SK-N-SH (cell line): Measurements from ENCODE around the gene CITED1. TPM values are rescaled to one million over a fixed set of nuclear protein-coding genes. Genes with fewer than 3 reads are reported as not detected.
A peak's percentile ranks its signal among the peaks of the same experiment; 100 is the strongest.

Experiments used
- CTCF ChIA-PET: fragments of 300-600, 350-600 bp; formaldehyde crosslinking; extraction: SDS; loops from one replicate; lab custom pipeline; 2021; lab: Yijun Ruan, JAX
- POLR2A ChIA-PET: fragments of 350-600 bp; sonication (Branson Sonifier 250); formaldehyde crosslinking; extraction: SDS; loops from one replicate; lab custom pipeline; 2020; ENCODE audit warnings: antibody characterized with exemption, inconsistent platforms; lab: Yijun Ruan, JAX
- DNase-seq: peaks from one replicate; pipeline ENCODE4 v3.0.0; 2012
- H2AFZ ChIP-seq: fragments of 200-600 bp; sonication (generic); 2 replicates; pipeline ENCODE4 v1.8.1; 2016; ENCODE audit warnings: antibody characterized with exemption, mild to moderate bottlenecking, low read depth
- H3F3A ChIP-seq: fragments of 200-600 bp; sonication (generic); replicated peaks from 2 replicates; pipeline ENCODE3; 2016; ENCODE audit warnings: antibody characterized with exemption, mild to moderate bottlenecking; ENCODE audit not compliant: insufficient read depth
- H3K27ac ChIP-seq, 2 experiments: fragments of 200-500 bp in 1 of 2; fragments of 200-600 bp in 1 of 2; sonication (Bioruptor generic) in 1 of 2; sonication (generic), shearing (Covaris generic) in 1 of 2; 2 replicates each; pipeline versions ENCODE4 v1.5.1 to v1.6.1; 2014 to 2016; ENCODE audit warnings: low read depth in 2 of 2, inconsistent platforms in 1 of 2, low read length in 1 of 2, mild to moderate bottlenecking in 1 of 2, mixed read lengths in 1 of 2
- H3K27me3 ChIP-seq: fragments of 200-600 bp; sonication (generic), shearing (Covaris generic); 2 replicates; pipeline ENCODE4 v1.6.1; 2016; ENCODE audit warnings: mixed run types; ENCODE audit not compliant: insufficient read depth
- H3K36me3 ChIP-seq, 2 experiments: fragments of 200-500 bp in 1 of 2; fragments of 200-600 bp in 1 of 2; sonication (Bioruptor generic) in 1 of 2; sonication (generic) in 1 of 2; replicated peaks in 1 of 2; 2 replicates each; pipeline versions ENCODE3 to v1.5.1; 2014 to 2016; ENCODE audit warnings: low read length in 1 of 2, mild to moderate bottlenecking in 1 of 2; ENCODE audit not compliant: insufficient read depth in 2 of 2, control insufficient read depth in 1 of 2
- H3K4me1 ChIP-seq, 2 experiments: fragments of 200-500 bp in 1 of 2; fragments of 200-600 bp in 1 of 2; sonication (Bioruptor generic) in 1 of 2; sonication (generic), shearing (Covaris generic) in 1 of 2; 2 replicates each; pipeline versions ENCODE4 v1.5.1 to v1.6.1; 2014 to 2016; ENCODE audit warnings: low read depth in 1 of 2, low read length in 1 of 2, mixed run types in 1 of 2; ENCODE audit not compliant: insufficient read depth in 2 of 2, control insufficient read depth in 1 of 2
- H3K4me2 ChIP-seq: fragments of 200-600 bp; sonication (generic), shearing (Covaris generic); 2 replicates; pipeline ENCODE4 v1.6.1; 2017; ENCODE audit warnings: mixed run types
- H3K4me3 ChIP-seq, 2 experiments: fragments of 200-500 bp in 1 of 2; fragments of 200-600 bp in 1 of 2; sonication (Bioruptor generic) in 1 of 2; sonication (generic), shearing (Covaris generic) in 1 of 2; 2 replicates each; pipeline versions ENCODE4 v1.5.1 to v1.8.1; 2014 to 2016; ENCODE audit warnings: low read depth in 2 of 2, inconsistent platforms in 1 of 2, low read length in 1 of 2, mild to moderate bottlenecking in 1 of 2, mixed read lengths in 1 of 2, moderate library complexity in 1 of 2
- H3K79me2 ChIP-seq: fragments of 200-600 bp; sonication (generic); 2 replicates; pipeline ENCODE4 v1.8.1; 2017; ENCODE audit warnings: mild to moderate bottlenecking; ENCODE audit not compliant: insufficient read depth
- H3K9ac ChIP-seq: fragments of 200-600 bp; sonication (generic); 2 replicates; pipeline ENCODE4 v1.6.1; 2017; ENCODE audit warnings: mixed run types
- H3K9me2 ChIP-seq: fragments of 200-600 bp; sonication (generic); 2 replicates; pipeline ENCODE4 v1.6.1; 2017; ENCODE audit warnings: mixed run types
- H3K9me3 ChIP-seq: fragments of 200-600 bp; sonication (generic); 2 replicates; pipeline ENCODE4 v1.6.1; 2017; ENCODE audit warnings: mixed run types, mild to moderate bottlenecking, moderate library complexity
- H4K20me1 ChIP-seq: fragments of 200-600 bp; sonication (generic); 2 replicates; pipeline ENCODE4 v1.6.1; 2017; ENCODE audit warnings: mild to moderate bottlenecking, mixed run types; ENCODE audit not compliant: insufficient read depth
- CHD2 ChIP-seq: fragments of 150-350 bp; IDR thresholded peaks from 2 replicates; pipeline ENCODE4 v1.6.1; 2018; ENCODE audit warnings: low read length; ENCODE audit not compliant: partially characterized antibody
- ELF1 ChIP-seq: IDR thresholded peaks from 2 replicates; pipeline ENCODE4 v1.4.0; 2012
- EP300 ChIP-seq, 2 experiments: IDR thresholded peaks; 2 replicates each; pipeline versions ENCODE4 v1.4.0 to v1.6.1; 2012; ENCODE audit warnings: borderline replicate concordance in 1 of 2, low read depth in 1 of 2, low read length in 1 of 2
- EZH2phosphoT487 ChIP-seq: fragments of 200-600 bp; sonication (generic); IDR thresholded peaks from 2 replicates; pipeline ENCODE4 v1.6.1; 2017; ENCODE audit warnings: low read depth, mixed run types, mild to moderate bottlenecking, antibody characterized with exemption, moderate library complexity, borderline replicate concordance
- FOXJ3 ChIP-seq: sonication (generic); formaldehyde crosslinking; IDR thresholded peaks from 2 replicates; pipeline ENCODE4 v1.5.1; 2020; ENCODE audit warnings: mild to moderate bottlenecking, missing genetic modification reagents
- FOXM1 ChIP-seq: IDR thresholded peaks from 2 replicates; pipeline ENCODE4 v1.4.0; 2012; ENCODE audit warnings: low read depth, mild to moderate bottlenecking
- NRF1 ChIP-seq: IDR thresholded peaks from 2 replicates; pipeline ENCODE4 v1.6.1; 2012; ENCODE audit warnings: low read depth, mild to moderate bottlenecking, low read length
- RAD21 ChIP-seq: IDR thresholded peaks from 2 replicates; pipeline ENCODE4 v1.6.1; 2012; ENCODE audit warnings: mild to moderate bottlenecking, low read length
- RCOR1 ChIP-seq: fragments of 150-350 bp; IDR thresholded peaks from 2 replicates; pipeline ENCODE4 v1.6.1; 2017; ENCODE audit warnings: antibody characterized with exemption, low read length
- RFX5 ChIP-seq: IDR thresholded peaks from 2 replicates; pipeline ENCODE4 v1.6.1; 2012; ENCODE audit warnings: mild to moderate bottlenecking, improper control_type of control experiment, low read length
- SIN3A ChIP-seq: IDR thresholded peaks from 2 replicates; pipeline ENCODE4 v1.6.1; 2012; ENCODE audit warnings: low read depth, mild to moderate bottlenecking, low read length, moderate library complexity, borderline replicate concordance
- SMC3 ChIP-seq: IDR thresholded peaks from 2 replicates; pipeline ENCODE4 v1.6.1; 2012; ENCODE audit warnings: low read depth, low read length, improper control_type of control experiment
- YY1 ChIP-seq: IDR thresholded peaks from 2 replicates; pipeline ENCODE4 v1.4.0; 2012; ENCODE audit warnings: low read depth, mild to moderate bottlenecking
- WGBS: methylation state at CpG from one replicate; pipeline ENCODE4 v1.1.6; 2017; ENCODE audit warnings: low lambda C conversion rate; 5-methylcytosine and 5-hydroxymethylcytosine counted together
- polyA plus RNA-seq, 3 experiments: library from polyadenylated mRNA; depleted of rRNA; stranded (reverse); fragments of >200 nt; gene quantifications; 2 replicates each; pipeline ENCODE4 v1.2.3, GENCODE V29; 2012
- TF ChIP-seq, protein P1 (sequence below): fragments of 200-600 bp; sonication (generic); IDR thresholded peaks from 2 replicates; pipeline ENCODE4 v1.6.1; 2017; ENCODE audit warnings: antibody characterized with exemption, mild to moderate bottlenecking, moderate library complexity
- TF ChIP-seq, protein P2 (sequence below): fragments of 150-350 bp; IDR thresholded peaks from 2 replicates; pipeline ENCODE4 v1.6.1; 2016; ENCODE audit warnings: mild to moderate bottlenecking, low read depth, low read length

Gene CITED1
- polyA plus RNA-seq, 1 of the 3 experiments (the other 2 are of a cell fraction): 0.44 TPM

DNA sequence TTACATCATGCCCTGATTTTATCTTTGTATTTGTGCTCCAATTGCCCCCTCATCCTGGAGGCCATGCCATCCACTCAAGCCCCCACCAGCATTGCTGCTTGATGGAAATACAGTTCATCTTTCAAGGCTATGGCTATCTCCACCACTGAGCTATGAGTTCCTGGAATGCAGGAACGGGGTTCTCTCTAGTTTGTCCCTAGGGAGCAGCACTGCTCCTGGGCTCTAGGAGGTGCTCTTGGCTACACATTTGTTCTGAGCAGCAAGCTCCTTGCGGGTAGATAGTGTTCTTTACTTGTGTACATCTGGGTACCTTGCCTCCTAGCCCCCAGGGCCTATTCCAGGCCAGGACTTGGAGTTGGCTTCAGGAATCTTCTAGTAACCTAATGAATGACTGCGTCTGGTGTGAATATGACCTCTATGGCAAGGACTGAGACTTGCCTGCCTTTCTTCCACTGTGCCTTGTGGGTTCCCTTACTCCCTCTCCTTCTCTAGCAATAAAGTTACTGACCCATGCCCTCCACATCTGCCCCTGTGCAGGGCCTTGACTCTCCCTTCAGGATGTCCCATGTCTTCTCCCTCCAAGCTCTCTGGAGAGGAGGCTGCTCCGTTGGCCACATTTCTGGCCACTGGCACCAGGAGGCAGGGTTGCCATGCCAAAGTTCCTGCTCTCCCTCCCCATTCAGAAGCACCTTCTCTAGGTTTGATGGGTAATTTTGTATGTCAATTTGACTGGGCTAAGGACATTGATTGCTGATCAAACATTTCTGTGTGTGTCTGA, 7.6 kb downstream of the CITED1 start:
- Histone ChIP-seq H3K9me2 (no peaks in the 10 kb centered on the region), H3F3A (no peaks in the 10 kb centered on the region), H3K4me3 (no peak overlapping the region), H2AFZ (no peak overlapping the region), H3K79me2 (no peaks in the 10 kb centered on the region), H3K27ac (no peak overlapping the region), H3K9ac (no peak overlapping the region), H3K27me3 (peaks cover 34% of the 10 kb centered on the region)
- DNase-seq: peak; percentile 40
- CTCF ChIA-PET: interaction anchor here (0.7 to 1.9 kb wide), 7 partner anchors 11 to 296 kb away, joined by 3 to 9 read pairs (median 3); no protein-coding TSS in a partner anchor
- POLR2A ChIA-PET: interaction anchor here (0.7 kb wide), 1 partner anchor 21 kb away, joined by 3 read pairs; the partner anchor contains the start of gene RPS4X
- TF ChIP-seq, protein P1, sequence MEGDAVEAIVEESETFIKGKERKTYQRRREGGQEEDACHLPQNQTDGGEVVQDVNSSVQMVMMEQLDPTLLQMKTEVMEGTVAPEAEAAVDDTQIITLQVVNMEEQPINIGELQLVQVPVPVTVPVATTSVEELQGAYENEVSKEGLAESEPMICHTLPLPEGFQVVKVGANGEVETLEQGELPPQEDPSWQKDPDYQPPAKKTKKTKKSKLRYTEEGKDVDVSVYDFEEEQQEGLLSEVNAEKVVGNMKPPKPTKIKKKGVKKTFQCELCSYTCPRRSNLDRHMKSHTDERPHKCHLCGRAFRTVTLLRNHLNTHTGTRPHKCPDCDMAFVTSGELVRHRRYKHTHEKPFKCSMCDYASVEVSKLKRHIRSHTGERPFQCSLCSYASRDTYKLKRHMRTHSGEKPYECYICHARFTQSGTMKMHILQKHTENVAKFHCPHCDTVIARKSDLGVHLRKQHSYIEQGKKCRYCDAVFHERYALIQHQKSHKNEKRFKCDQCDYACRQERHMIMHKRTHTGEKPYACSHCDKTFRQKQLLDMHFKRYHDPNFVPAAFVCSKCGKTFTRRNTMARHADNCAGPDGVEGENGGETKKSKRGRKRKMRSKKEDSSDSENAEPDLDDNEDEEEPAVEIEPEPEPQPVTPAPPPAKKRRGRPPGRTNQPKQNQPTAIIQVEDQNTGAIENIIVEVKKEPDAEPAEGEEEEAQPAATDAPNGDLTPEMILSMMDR: peak; percentile 40
- TF ChIP-seq SMC3 (0 out of 2 replicates have a peak, but pooled peaks have one; percentile 6), FOXJ3 (CRISPR knock-in tag) (no peak), ELF1 (no peak), RAD21 (peak; percentile 48), YY1 (no peak)
- TF ChIP-seq, protein P2, sequence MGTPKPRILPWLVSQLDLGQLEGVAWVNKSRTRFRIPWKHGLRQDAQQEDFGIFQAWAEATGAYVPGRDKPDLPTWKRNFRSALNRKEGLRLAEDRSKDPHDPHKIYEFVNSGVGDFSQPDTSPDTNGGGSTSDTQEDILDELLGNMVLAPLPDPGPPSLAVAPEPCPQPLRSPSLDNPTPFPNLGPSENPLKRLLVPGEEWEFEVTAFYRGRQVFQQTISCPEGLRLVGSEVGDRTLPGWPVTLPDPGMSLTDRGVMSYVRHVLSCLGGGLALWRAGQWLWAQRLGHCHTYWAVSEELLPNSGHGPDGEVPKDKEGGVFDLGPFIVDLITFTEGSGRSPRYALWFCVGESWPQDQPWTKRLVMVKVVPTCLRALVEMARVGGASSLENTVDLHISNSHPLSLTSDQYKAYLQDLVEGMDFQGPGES: no peak
- TF ChIP-seq, all 33 proteins: peak for 3
- no peaks in the 10 kb centered on the region for H3K4me1 ChIP-seq
- H4K20me1 ChIP-seq: no peaks in the 10 kb centered on the region
- H3K36me3 ChIP-seq: no peaks in the 10 kb centered on the region
- no peaks in the 10 kb centered on the region for H3K9me3 ChIP-seq
- WGBS: 34% methylated on average over 4 of the region's 4 CpGs
- no peak overlapping the region for H3K4me2 ChIP-seq

DNA sequence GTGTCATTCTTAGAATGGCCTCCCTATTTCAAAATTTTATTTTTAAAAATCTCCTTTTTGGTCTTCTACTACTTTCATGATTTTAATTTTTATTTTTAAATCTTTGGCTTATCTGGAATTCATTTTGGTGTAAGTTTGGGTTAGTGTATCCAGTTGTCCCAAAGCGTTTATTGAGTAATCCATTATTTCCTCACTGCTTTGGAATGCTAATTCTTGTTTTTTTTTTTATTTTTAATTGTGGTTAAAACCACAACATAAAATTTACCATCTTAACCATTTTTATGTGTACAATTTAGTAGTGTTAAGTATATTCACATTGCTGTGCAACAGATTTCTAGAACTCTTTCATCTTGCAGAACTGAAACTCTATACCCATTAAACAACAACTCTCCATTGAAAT, 8.7 kb downstream of the CITED1 start:
- POLR2A ChIA-PET: no interaction called here
- 28% methylated on average over 1 of the region's 1 CpG for WGBS
- CTCF ChIA-PET: interaction anchor here (1.1 to 1.9 kb wide), 2 partner anchors 11 to 187 kb away, joined by 3 to 4 read pairs; no protein-coding TSS in a partner anchor

More for the DNA sequence above, 8.7 kb downstream of the CITED1 start:
- H3F3A ChIP-seq: no peaks in the 10 kb centered on the region
- no peak for DNase-seq
- no peaks in the 10 kb centered on the region for H3K36me3 ChIP-seq
- H2AFZ ChIP-seq: no peak overlapping the region
- no peak overlapping the region for H3K27ac ChIP-seq
- H3K27me3 ChIP-seq: peaks cover 22% of the 10 kb centered on the region; the same call in 1 of the 2 replicates
- no peaks in the 10 kb centered on the region for H3K9me3 ChIP-seq
- H4K20me1 ChIP-seq: no peaks in the 10 kb centered on the region
- H3K79me2 ChIP-seq: no peaks in the 10 kb centered on the region
- H3K4me3 ChIP-seq: no peak overlapping the region
- no peak overlapping the region for H3K9ac ChIP-seq
- no peaks in the 10 kb centered on the region for H3K4me1 ChIP-seq
- H3K4me2 ChIP-seq: no peak overlapping the region
- H3K9me2 ChIP-seq: no peaks in the 10 kb centered on the region
- TF ChIP-seq RFX5: no peak
- no peak for TF ChIP-seq SIN3A
- no peak for TF ChIP-seq RCOR1
- TF ChIP-seq EP300 (IDR thresholded peaks at IDR 0.05; ENCODE audit: borderline replicate concordance in 1 of 2, low read depth in 1 of 2, low read length in 1 of 2): no peak
- no peak for TF ChIP-seq FOXM1
- TF ChIP-seq NRF1: no peak
- TF ChIP-seq EZH2phosphoT487: no peak
- TF ChIP-seq CHD2: no peak
- no peak for TF ChIP-seq ELF1
